PC-9 (cell line): ENCODE data around the gene CEL.

Experiments used
- CTCF ChIP-seq: fragments of 200-600 bp; sonication (generic); conservative IDR thresholded peaks from 2 replicates; pipeline ENCODE4 v1.6.1; 2017; ENCODE audit warnings: mixed run types, antibody characterized with exemption, mild to moderate bottlenecking, moderate library complexity
- EZH2 ChIP-seq: fragments of 200-600 bp; sonication (generic); IDR thresholded peaks from 2 replicates; pipeline ENCODE4 v1.8.0; 2017; ENCODE audit warnings: antibody characterized with exemption, low read depth

GRCh38 chr9:133090187-133090586 is 28.4 kb downstream of the CEL start:
- TF ChIP-seq CTCF = no peak
- TF ChIP-seq EZH2 = no peak
